ENCODE results near the gene SULT2A1.
"Not testable (repeated sequence)": the region's sequence is repeated elsewhere in the genome, so short reads cannot be mapped to it uniquely, and the experiment has no call there.

DNA sequence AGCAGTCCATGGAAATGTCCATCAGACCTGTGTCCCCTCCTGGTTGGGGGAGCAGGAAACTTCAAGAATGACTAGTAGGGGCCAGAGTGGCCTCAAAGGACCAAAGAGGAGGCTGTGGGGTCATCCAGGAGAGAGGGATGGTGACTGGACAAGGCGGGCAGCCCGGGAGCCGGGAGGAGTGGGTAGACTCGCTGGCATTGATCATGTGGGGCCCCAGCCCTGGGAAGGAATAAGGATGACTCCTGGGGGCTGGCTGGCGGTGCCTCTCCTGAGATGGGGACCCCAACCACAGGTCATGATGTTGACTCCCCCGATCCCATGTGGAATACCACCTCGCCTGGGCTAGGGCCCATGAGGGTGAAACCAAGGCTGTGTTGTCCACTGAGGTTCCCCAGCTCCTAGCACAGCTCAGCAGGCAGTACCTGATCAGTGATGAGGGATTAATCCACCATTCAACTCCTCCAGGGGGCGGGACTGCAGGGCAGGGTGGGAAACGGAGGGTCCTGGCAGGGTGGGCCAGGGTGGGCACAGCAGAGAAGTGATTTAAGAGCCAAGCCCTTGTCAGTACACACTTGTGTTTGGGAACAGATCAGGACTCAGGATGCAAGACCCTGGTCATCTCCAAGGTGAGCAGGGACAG lies 27.3 kb downstream of the SULT2A1 start, which contains the start of gene TPRX2:
- TF ChIP-seq, protein P1, sequence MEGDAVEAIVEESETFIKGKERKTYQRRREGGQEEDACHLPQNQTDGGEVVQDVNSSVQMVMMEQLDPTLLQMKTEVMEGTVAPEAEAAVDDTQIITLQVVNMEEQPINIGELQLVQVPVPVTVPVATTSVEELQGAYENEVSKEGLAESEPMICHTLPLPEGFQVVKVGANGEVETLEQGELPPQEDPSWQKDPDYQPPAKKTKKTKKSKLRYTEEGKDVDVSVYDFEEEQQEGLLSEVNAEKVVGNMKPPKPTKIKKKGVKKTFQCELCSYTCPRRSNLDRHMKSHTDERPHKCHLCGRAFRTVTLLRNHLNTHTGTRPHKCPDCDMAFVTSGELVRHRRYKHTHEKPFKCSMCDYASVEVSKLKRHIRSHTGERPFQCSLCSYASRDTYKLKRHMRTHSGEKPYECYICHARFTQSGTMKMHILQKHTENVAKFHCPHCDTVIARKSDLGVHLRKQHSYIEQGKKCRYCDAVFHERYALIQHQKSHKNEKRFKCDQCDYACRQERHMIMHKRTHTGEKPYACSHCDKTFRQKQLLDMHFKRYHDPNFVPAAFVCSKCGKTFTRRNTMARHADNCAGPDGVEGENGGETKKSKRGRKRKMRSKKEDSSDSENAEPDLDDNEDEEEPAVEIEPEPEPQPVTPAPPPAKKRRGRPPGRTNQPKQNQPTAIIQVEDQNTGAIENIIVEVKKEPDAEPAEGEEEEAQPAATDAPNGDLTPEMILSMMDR (IDR thresholded peaks at IDR 0.05; ENCODE audit: low read length), result not testable (repeated sequence)
- not testable (repeated sequence) for TF ChIP-seq EZH2 (IDR thresholded peaks at IDR 0.05; ENCODE audit: borderline replicate concordance, low read length)
